ENCODE data around the gene PUS3.
"Not testable (repeated sequence)": the region's sequence is repeated elsewhere in the genome, so short reads cannot be mapped to it uniquely, and the experiment has no call there.

The PUS3 gene

GRCh38 chr11:125873881-125874555 lies 29.0 kb downstream of the PUS3 start:
- DNase-seq (ENCODE audit: low read depth in 2 of 3, low spot score in 2 of 3) = no peak

GRCh38 chr11:125872138-125872491 lies 30.9 kb downstream of the PUS3 start:
- DNase-seq (ENCODE audit: low read depth in 2 of 3, low spot score in 2 of 3) = no peak

GRCh38 chr11:125871391-125872137 lies 31.4 kb downstream of the PUS3 start:
- DNase-seq (ENCODE audit: low read depth in 2 of 3, low spot score in 2 of 3) = no peak

- no peak for DNase-seq (ENCODE audit: low read depth in 2 of 3, low spot score in 2 of 3)
Observed at GRCh38 chr11:125869521-125869920, 33.5 kb downstream of the PUS3 start.

GRCh38 chr11:125865354-125865753 lies 37.7 kb downstream of the PUS3 start:
- not testable (repeated sequence) for DNase-seq (ENCODE audit: low read depth in 2 of 3, low spot score in 2 of 3)

- not testable (repeated sequence) for DNase-seq (ENCODE audit: low read depth in 2 of 3, low spot score in 2 of 3)
Observed at GRCh38 chr11:125862786-125863185, 40.2 kb downstream of the PUS3 start.

GRCh38 chr11:125857670-125858069 lies 45.3 kb downstream of the PUS3 start:
- not testable (repeated sequence) for DNase-seq (ENCODE audit: low read depth in 2 of 3, low spot score in 2 of 3)

GRCh38 chr11:125846188-125846587 lies 56.8 kb downstream of the PUS3 start:
- DNase-seq (ENCODE audit: low read depth in 2 of 3, low spot score in 2 of 3) = no peak

All from activated CD8-positive, alpha-beta memory T cell treated with anti-CD3 and anti-CD28 coated beads for 48 hours (primary cell).